Smooth muscle cell of the umbilical artery (primary cell): ENCODE results near the gene UBXN6. TPM values are rescaled to one million over a fixed set of nuclear protein-coding genes. Genes with fewer than 3 reads are reported as not detected.

Source experiments
- total RNA-seq: library from RNA; depleted of rRNA; stranded (reverse); fragments of >200 nt; gene quantifications from 2 replicates; pipeline ENCODE4 v1.2.3, GENCODE V29; 2014

Gene UBXN6
- 77.8 and 78.7 TPM in 2 replicates for total RNA-seq

GRCh38 chr19:4457654-4458395 is at the start of gene UBXN6:
Gene UBXN6 (minus strand): TSS chr19:4457794. CDS start chr19:4457697, 97 bp downstream.

DNA sequence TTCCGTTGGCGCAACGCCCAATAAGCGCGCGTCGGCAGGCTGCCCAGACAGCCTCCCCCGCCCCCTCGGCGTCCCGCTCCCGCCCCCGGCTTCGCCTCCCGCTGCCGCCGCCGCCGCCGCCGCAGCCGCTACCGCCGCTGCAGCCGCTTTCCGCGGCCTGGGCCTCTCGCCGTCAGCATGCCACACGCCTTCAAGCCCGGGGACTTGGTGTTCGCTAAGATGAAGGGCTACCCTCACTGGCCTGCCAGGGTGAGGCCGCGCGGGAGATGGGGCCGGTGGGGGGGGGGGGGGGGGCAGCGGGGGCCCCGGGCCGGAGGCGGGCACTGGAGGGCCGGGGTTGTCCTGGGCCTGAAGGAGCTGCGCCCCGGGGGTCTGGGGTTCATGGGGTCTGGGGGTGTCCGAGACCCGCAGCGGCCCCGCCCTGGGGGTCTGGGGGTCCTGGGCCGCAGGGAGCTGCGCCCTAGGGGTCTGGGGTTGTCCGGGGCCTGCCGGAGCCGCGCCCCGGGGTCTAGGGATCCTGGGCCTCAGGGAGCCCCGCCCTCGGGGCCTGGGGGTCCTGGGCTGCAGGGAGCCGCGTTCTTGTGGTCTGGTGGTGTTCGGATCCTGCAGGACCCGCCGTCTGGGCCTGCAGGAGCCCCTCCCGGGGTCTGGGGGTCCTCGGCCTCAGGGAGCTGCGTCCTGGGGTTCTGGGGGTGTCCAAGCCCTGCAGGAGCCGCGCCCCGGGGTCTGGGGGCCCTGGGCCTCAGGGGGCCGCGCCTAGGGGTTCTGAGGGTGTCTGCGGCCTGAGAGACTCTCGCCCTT is 14.8 kb upstream of the UBXN6 start, which contains the start of gene HDGFL2:
HDGFL2 (plus strand) TSS at position 124 of the 801 bp plus-strand sequence; CDS start at position 178, 54 bp downstream.

DNA sequence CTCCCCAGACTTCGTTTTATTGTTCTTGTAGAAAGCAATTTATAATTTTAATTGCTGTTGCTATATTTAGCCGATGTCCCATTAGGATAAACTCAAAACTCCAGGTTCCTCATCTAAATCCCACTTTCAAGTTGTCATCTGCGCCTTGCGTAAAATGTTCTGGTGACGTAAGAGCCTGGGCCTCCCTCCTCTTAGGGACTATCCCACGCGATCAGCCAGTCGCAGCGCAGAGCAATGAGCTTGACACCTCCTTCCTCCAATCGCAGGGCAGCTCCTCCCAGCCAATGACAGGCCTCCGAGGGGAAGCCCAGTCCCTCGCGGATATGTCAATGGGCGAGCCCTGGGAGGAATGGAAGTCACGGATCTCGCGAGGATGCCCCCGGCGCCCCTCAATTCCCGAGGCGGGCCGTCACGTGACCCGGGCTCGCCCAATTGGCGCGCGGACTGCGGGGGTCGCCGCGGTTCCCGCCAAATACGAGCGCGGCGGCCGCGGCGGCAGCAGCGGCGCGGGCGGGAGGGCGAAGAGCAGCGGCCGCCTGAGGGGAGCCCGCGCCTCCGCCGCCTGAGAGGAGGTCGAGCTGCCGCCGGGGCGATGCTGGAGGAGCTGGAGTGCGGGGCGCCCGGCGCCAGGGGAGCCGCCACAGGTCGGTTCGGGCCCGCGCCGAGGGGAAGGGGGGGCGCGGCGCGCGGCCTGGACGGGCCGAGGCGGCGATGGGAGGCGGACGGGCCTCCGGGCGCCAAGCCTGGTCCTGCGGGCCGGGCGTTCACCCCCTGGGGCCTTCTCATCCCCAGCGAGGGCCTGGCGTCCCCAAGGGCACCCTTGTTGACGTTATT is 55.2 kb downstream of the UBXN6 start, which contains the start of gene CHAF1A:
CHAF1A (plus strand) TSS at position 470 of the 834 bp plus-strand sequence; CDS start at position 593, 123 bp downstream.

GRCh38 chr19:4400135-4400936 is 57.3 kb downstream of the UBXN6 start, which contains the start of gene SH3GL1:
Gene SH3GL1 (minus strand): TSS chr19:4400547. CDS start chr19:4400368, 179 bp downstream.

Other genes starting within 250 kb of the UBXN6 start
- gene EBI3, start 228.3 kb downstream of the UBXN6 start, total RNA-seq, result 0.28 and 0.30 TPM in 2 replicates
- 8.0 and 12.1 TPM in 2 replicates for gene YJU2, start 210.7 kb downstream of the UBXN6 start, total RNA-seq
- gene SHD, start 178.5 kb downstream of the UBXN6 start, total RNA-seq, result not detected in 2 replicates
- not detected in 2 replicates for gene TMIGD2, start 155.4 kb downstream of the UBXN6 start, total RNA-seq
- 16.9 and 23.8 TPM in 2 replicates for gene FSD1, start 153.2 kb downstream of the UBXN6 start, total RNA-seq
- 1.2 and 3.0 TPM in 2 replicates for gene STAP2, start 119.0 kb downstream of the UBXN6 start, total RNA-seq
- 4.5 and 4.6 TPM in 2 replicates for gene MPND, start 114.2 kb downstream of the UBXN6 start, total RNA-seq
- 28.5 and 65.0 TPM in 2 replicates for gene SH3GL1, start 57.2 kb downstream of the UBXN6 start, total RNA-seq
- 2.4 and 9.3 TPM in 2 replicates for gene CHAF1A, start 55.2 kb downstream of the UBXN6 start, total RNA-seq
- gene HDGFL2, start 14.5 kb upstream of the UBXN6 start, total RNA-seq, result 37.7 and 60.6 TPM in 2 replicates
- gene PLIN4, start 60.7 kb upstream of the UBXN6 start, total RNA-seq, result 0.09 TPM in 1 of 2 replicates, not detected in the other
- gene PLIN5, start 77.4 kb upstream of the UBXN6 start, total RNA-seq, result not detected in 2 replicates
- gene LRG1, start 82.2 kb upstream of the UBXN6 start, total RNA-seq, result not detected in 2 replicates
- gene SEMA6B, start 101.9 kb upstream of the UBXN6 start, total RNA-seq, result 0.23 and 0.30 TPM in 2 replicates
- 1.5 and 5.6 TPM in 2 replicates for gene TNFAIP8L1, start 181.7 kb upstream of the UBXN6 start, total RNA-seq
- gene MYDGF, start 212.5 kb upstream of the UBXN6 start, total RNA-seq, result 282 and 364 TPM in 2 replicates